Measurements from ENCODE around the gene PARD3. TPM values are rescaled to one million over a fixed set of nuclear protein-coding genes. Genes with fewer than 3 reads are reported as not detected.
"Not testable (repeated sequence)": the region's sequence is repeated elsewhere in the genome, so short reads cannot be mapped to it uniquely, and the experiment has no call there.

PARD3 gene
- total and polyA plus RNA-seq, 2 donors (not counting 3 experiments of a cell fraction or from before 2014, with no cell fraction given) = 7.3 to 24.1 TPM

DNA sequence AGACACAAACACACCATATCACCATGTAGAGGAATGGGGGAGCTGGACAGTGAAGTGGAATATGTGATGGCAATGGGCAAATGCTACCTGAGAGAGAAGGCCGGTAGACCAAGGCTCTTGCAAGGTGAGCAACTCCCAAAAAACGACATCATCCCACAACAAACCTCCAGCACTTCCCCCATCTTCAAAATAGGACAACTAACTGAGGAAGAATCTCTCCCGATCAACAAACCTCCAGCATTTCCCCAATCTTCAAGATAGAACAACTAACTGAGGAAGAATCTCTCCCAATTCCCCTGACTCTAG is 387.2 kb downstream of the PARD3 start:
- CTCF ChIA-PET = no interaction called here
- Histone ChIP-seq H3K27ac (ENCODE audit: insufficient read depth, low read depth, low read length) (no peak overlapping the region), H3K9me1 (replicated peaks; ENCODE audit: control insufficient read depth, extremely low read depth, insufficient read depth, low read length) (no peaks in the 10 kb centered on the region), H3K36me3 (ENCODE audit: control insufficient read depth in 2 of 2, extremely low read depth in 1 of 2, insufficient read depth in 2 of 2, low read length in 2 of 2) (no peaks in the 10 kb centered on the region), H3K9ac (replicated peaks; ENCODE audit: extremely low read depth, insufficient read depth, low read length) (no peak overlapping the region), H3K27me3 (ENCODE audit: control insufficient read depth in 2 of 2, insufficient read depth in 2 of 2, low read length in 2 of 2) (no peaks in the 10 kb centered on the region), H2AFZ (ENCODE audit: low read depth, low read length) (no peak overlapping the region), H4K20me1 (replicated peaks; ENCODE audit: control insufficient read depth, extremely low read depth, insufficient read depth, low read length) (no peaks in the 10 kb centered on the region), H3K4me2 (ENCODE audit: insufficient read depth, low read length) (no peak overlapping the region), H3K4me3 (replicated peaks in 1 of 3; ENCODE audit: insufficient read depth in 1 of 3, low read depth in 1 of 3, low read length in 3 of 3) (no peak overlapping the region), H3K9me3 (replicated peaks; ENCODE audit: control insufficient read depth, insufficient read depth, low read length) (no peaks in the 10 kb centered on the region), H3K79me2 (ENCODE audit: control insufficient read depth, insufficient read depth, low read length) (no peaks in the 10 kb centered on the region), H3K4me1 (ENCODE audit: control insufficient read depth, extremely low read depth, insufficient read depth, low read length) (peaks cover 18% of the 10 kb centered on the region)
- no peak for DNase-seq (ENCODE audit: low read depth, low spot score)
- no TSS peak for BruUV-seq (replicated peaks)
- POLR2A ChIA-PET = no interaction called here
- no peak for FAIRE-seq
- intact Hi-C loops (cut with micrococcal nuclease) (no loop called here), dilution Hi-C loops (cut with MboI; ENCODE audit: extremely low pct_ligation_motif_present, low sequenced_read_pairs) (no loop called here)
- TF ChIP-seq MAX (IDR thresholded peaks at IDR 0.05; ENCODE audit: insufficient read depth, insufficient read length) (no peak), POLR2AphosphoS5 (IDR thresholded peaks at IDR 0.05; ENCODE audit: insufficient read depth, low read depth, low read length) (no peak), POLR2A (IDR thresholded peaks at IDR 0.05; ENCODE audit: low read depth, low read length) (no peak), GATA2 (IDR thresholded peaks at IDR 0.05; ENCODE audit: insufficient read depth, insufficient read length, low read depth, low read length) (no peak), EZH2 (IDR thresholded peaks at IDR 0.05; ENCODE audit: borderline replicate concordance, low read depth, low read length, severe bottlenecking) (no peak), MYC (IDR thresholded peaks at IDR 0.05; ENCODE audit: low read depth, low read length) (no peak), FOS (IDR thresholded peaks at IDR 0.05; ENCODE audit: borderline replicate concordance, insufficient read depth, low read length) (no peak), JUN (IDR thresholded peaks at IDR 0.05; ENCODE audit: borderline replicate concordance, insufficient read depth, insufficient read length, low read depth) (no peak)
- TF ChIP-seq, protein P1, sequence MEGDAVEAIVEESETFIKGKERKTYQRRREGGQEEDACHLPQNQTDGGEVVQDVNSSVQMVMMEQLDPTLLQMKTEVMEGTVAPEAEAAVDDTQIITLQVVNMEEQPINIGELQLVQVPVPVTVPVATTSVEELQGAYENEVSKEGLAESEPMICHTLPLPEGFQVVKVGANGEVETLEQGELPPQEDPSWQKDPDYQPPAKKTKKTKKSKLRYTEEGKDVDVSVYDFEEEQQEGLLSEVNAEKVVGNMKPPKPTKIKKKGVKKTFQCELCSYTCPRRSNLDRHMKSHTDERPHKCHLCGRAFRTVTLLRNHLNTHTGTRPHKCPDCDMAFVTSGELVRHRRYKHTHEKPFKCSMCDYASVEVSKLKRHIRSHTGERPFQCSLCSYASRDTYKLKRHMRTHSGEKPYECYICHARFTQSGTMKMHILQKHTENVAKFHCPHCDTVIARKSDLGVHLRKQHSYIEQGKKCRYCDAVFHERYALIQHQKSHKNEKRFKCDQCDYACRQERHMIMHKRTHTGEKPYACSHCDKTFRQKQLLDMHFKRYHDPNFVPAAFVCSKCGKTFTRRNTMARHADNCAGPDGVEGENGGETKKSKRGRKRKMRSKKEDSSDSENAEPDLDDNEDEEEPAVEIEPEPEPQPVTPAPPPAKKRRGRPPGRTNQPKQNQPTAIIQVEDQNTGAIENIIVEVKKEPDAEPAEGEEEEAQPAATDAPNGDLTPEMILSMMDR (IDR thresholded peaks at IDR 0.05; ENCODE audit: extremely low read depth in 1 of 2, insufficient read depth in 1 of 2, low read depth in 1 of 2, low read length in 2 of 2) = no peak

DNA sequence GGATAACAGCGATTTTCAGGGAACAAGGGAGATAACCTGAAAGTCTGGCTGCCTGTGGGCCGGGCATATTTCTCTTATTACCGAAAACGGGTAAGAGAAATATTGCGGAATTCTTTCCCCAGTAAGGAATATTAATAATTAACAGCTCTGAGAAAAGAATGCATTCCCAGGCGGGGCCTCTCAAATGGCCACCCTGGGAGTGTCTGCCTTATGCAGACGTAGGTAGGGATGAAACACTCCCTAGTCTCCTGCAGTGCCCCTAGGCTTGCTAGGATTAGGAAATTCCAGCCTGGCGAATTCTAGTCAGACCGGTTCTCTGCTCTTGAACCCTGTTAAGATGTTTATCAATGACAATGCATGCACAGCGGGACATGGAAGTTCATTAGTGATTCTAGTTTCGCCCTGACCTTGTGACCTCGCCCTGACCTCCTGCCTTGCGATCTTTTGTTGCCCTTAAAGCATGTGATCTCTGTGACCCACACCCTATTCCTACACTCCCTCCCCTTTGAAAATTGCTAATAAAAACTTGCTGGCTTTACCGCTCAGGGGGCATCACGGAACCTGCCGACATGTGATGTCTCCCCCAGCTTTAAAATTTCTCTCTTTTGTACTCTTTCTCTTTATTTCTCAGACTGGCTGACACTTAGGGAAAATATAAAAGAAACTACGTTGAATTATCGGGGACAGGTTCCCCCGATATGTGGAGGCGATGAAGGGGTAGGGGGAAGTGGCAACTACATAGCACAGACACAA is 387.8 kb downstream of the PARD3 start:
- H3K9ac ChIP-seq (replicated peaks; ENCODE audit: extremely low read depth, insufficient read depth, low read length); H3K9me3 ChIP-seq (replicated peaks; ENCODE audit: control insufficient read depth, insufficient read depth, low read length); H3K9me1 ChIP-seq (replicated peaks; ENCODE audit: control insufficient read depth, extremely low read depth, insufficient read depth, low read length); H3K4me2 ChIP-seq (ENCODE audit: insufficient read depth, low read length); H3K79me2 ChIP-seq (ENCODE audit: control insufficient read depth, insufficient read depth, low read length); H2AFZ ChIP-seq (ENCODE audit: low read depth, low read length); intact Hi-C loops (cut with micrococcal nuclease); FAIRE-seq; H3K27ac ChIP-seq (ENCODE audit: insufficient read depth, low read depth, low read length); DNase-seq (ENCODE audit: low read depth, low spot score); CTCF ChIA-PET; POLR2A ChIA-PET; dilution Hi-C loops (cut with MboI; ENCODE audit: extremely low pct_ligation_motif_present, low sequenced_read_pairs); BruUV-seq (replicated peaks); H3K27me3 ChIP-seq (ENCODE audit: control insufficient read depth in 2 of 2, insufficient read depth in 2 of 2, low read length in 2 of 2); H4K20me1 ChIP-seq (replicated peaks; ENCODE audit: control insufficient read depth, extremely low read depth, insufficient read depth, low read length); H3K4me3 ChIP-seq (replicated peaks in 1 of 3; ENCODE audit: insufficient read depth in 1 of 3, low read depth in 1 of 3, low read length in 3 of 3); H3K36me3 ChIP-seq (ENCODE audit: control insufficient read depth in 2 of 2, extremely low read depth in 1 of 2, insufficient read depth in 2 of 2, low read length in 2 of 2): not testable (repeated sequence)
- peaks cover 15% of the 10 kb centered on the region for H3K4me1 ChIP-seq (ENCODE audit: control insufficient read depth, extremely low read depth, insufficient read depth, low read length)
